K562 (cell line): ENCODE measurements around the gene MAP3K7CL. TPM values are rescaled to one million over a fixed set of nuclear protein-coding genes. Genes with fewer than 3 reads are reported as not detected.

Experiments
- ATAC-seq: fragments of 200-7000 bp; cut with Tn5 transposase; 3 replicates; pipeline ENCODE4 v1.9.1; 2020; ENCODE audit warnings: moderate library complexity
- Bru-seq: library from RNA; stranded (reverse); fragments of 400-500 nt; gene quantifications from one replicate; lab custom pipeline; 2021; lab: Mats Ljungman, UMichigan
- BruChase-seq, 2 experiments: library from RNA; stranded (reverse); fragments of 400-500 nt; gene quantifications; one replicate each; lab custom pipeline; 2021; lab: Mats Ljungman, UMichigan
- BruUV-seq: library from RNA; stranded (reverse); fragments of 400-500 nt; replicated peaks from 2 replicates; lab custom pipeline; 2021; lab: Mats Ljungman, UMichigan
- CTCF ChIA-PET: fragments of 300-600 bp; formaldehyde crosslinking; extraction: SDS; loops from one replicate; lab custom pipeline; 2021; ENCODE audit warnings: low intra/inter-chr PET ratio; lab: Yijun Ruan, JAX
- POLR2A ChIA-PET: fragments of 300-600, 350-650 bp; sonication (Branson Sonifier 250); formaldehyde crosslinking; extraction: SDS; loops from one replicate; lab custom pipeline; 2021; ENCODE audit warnings: antibody characterized with exemption, inconsistent platforms; lab: Yijun Ruan, JAX
- DNase-seq, 4 experiments: peaks; one replicate each; pipeline versions ENCODE4 v3.0.0 to v3.0.0-alpha.2; 2011 to 2018; ENCODE audit warnings: low spot score in 3 of 4, mixed read lengths in 3 of 4; ENCODE audit errors: extremely low read depth in 1 of 4
- FAIRE-seq: peaks from 2 replicates; lab custom pipeline; 2011; peaks lifted over from hg19 to GRCh38; lab: Jason Lieb, UNC
- H2AFZ ChIP-seq: 2 replicates; pipeline ENCODE4 v1.6.0; 2011; ENCODE audit warnings: low read depth, low read length, control low read depth, inconsistent platforms
- H3K27ac ChIP-seq: fragments of 200-600 bp; 3 replicates; pipeline ENCODE4 v1.8.0; 2011; ENCODE audit warnings: low read depth, mild to moderate bottlenecking, control low read depth, inconsistent platforms, low read length, moderate library complexity, mixed read lengths; ENCODE audit errors: extremely low read depth
- H3K27me3 ChIP-seq, 2 experiments: fragments of 300-600 bp in 1 of 2; 2 replicates in 1 of 2; 3 replicates in 1 of 2; pipeline versions ENCODE4 v1.6.0 to v1.8.0; 2011; ENCODE audit warnings: inconsistent platforms in 2 of 2, low read length in 2 of 2, mild to moderate bottlenecking in 1 of 2, mixed read lengths in 1 of 2, moderate library complexity in 1 of 2; ENCODE audit not compliant: control insufficient read depth in 2 of 2, insufficient read depth in 2 of 2
- H3K36me3 ChIP-seq: fragments of 300-600 bp; 3 replicates; pipeline ENCODE4 v1.8.0; 2011; ENCODE audit warnings: mild to moderate bottlenecking, low read length, inconsistent platforms; ENCODE audit not compliant: control insufficient read depth, insufficient read depth
- H3K4me1 ChIP-seq, 2 experiments: fragments of 200-600 bp in 1 of 2; replicated peaks in 1 of 2; 2 replicates in 1 of 2; 3 replicates in 1 of 2; pipeline versions ENCODE4 v1.5.1 to v1.8.0; 2011; ENCODE audit warnings: inconsistent platforms in 2 of 2, low read length in 2 of 2, mild to moderate bottlenecking in 1 of 2, mixed read lengths in 1 of 2, moderate library complexity in 1 of 2; ENCODE audit not compliant: control insufficient read depth in 2 of 2, insufficient read depth in 2 of 2
- H3K4me2 ChIP-seq: 2 replicates; pipeline ENCODE4 v1.6.1; 2011; ENCODE audit warnings: low read length, control low read depth, inconsistent platforms, mixed read lengths; ENCODE audit not compliant: insufficient read depth
- H3K4me3 ChIP-seq: fragments of 200-600 bp; sonication (generic), shearing (Covaris generic); 2 replicates; pipeline ENCODE4 v1.5.1; 2016; ENCODE audit warnings: control low read depth, inconsistent platforms
- H3K79me2 ChIP-seq: fragments of 200-600 bp; 3 replicates; pipeline ENCODE4 v1.8.0; 2011; ENCODE audit warnings: low read length, inconsistent platforms; ENCODE audit not compliant: control insufficient read depth, insufficient read depth
- H3K9ac ChIP-seq, 2 experiments: 2 replicates each; pipeline versions ENCODE4 v1.6.0 to v1.6.1; 2011; ENCODE audit warnings: low read depth in 2 of 2, low read length in 2 of 2, control low read depth in 1 of 2, inconsistent platforms in 1 of 2, mild to moderate bottlenecking in 1 of 2, mixed read lengths in 1 of 2; ENCODE audit not compliant: insufficient read depth in 1 of 2
- H3K9me1 ChIP-seq: one replicate; pipeline ENCODE4 v1.6.0; 2011; ENCODE audit warnings: inconsistent platforms, mild to moderate bottlenecking, low read length, moderate library complexity; ENCODE audit not compliant: control insufficient read depth, insufficient read depth
- H3K9me3 ChIP-seq: replicated peaks from 2 replicates; pipeline ENCODE4 v1.5.1; 2011; ENCODE audit warnings: low read depth, low read length, inconsistent platforms; ENCODE audit not compliant: control insufficient read depth, insufficient read depth
- H4K20me1 ChIP-seq: replicated peaks from 2 replicates; pipeline ENCODE4 v1.6.1; 2011; ENCODE audit warnings: low read length, inconsistent platforms, mixed read lengths; ENCODE audit not compliant: control insufficient read depth, insufficient read depth
- ARID1B ChIP-seq: fragments of 450-650 bp; IDR thresholded peaks from 2 replicates; pipeline ENCODE4 v1.6.1; 2016; ENCODE audit warnings: antibody characterized with exemption, mild to moderate bottlenecking, inconsistent platforms
- C11orf30 ChIP-seq: fragments of 450-650 bp; IDR thresholded peaks from 2 replicates; pipeline ENCODE4 v1.6.1; 2016; ENCODE audit warnings: low read depth, mild to moderate bottlenecking
- CBFA2T3 ChIP-seq: fragments of 450-650 bp; IDR thresholded peaks from 2 replicates; pipeline ENCODE4 v1.6.1; 2017
- ERF ChIP-seq: fragments of 450-650 bp; formaldehyde crosslinking; IDR thresholded peaks from 2 replicates; pipeline ENCODE4 v1.4.0; 2020; ENCODE audit warnings: mild to moderate bottlenecking, mixed read lengths
- FOSL1 ChIP-seq: fragments of 200-800 bp; sonication (Bioruptor generic); conservative IDR thresholded peaks from 2 replicates; pipeline ENCODE4 v1.6.1; 2016; ENCODE audit warnings: missing genetic modification characterization, missing compliant biosample characterization
- IFI16 ChIP-seq: fragments of 250-450 bp; sonication (Bioruptor Pico); IDR thresholded peaks from 2 replicates; pipeline ENCODE4 v2.1.2; 2022; ENCODE audit warnings: mild to moderate bottlenecking, inconsistent platforms
- KDM2B ChIP-seq: fragments of 250-450 bp; sonication (Bioruptor Pico); IDR thresholded peaks from 2 replicates; pipeline ENCODE4 v1.8.0; 2021; ENCODE audit warnings: mild to moderate bottlenecking, moderate library complexity
- MAFG ChIP-seq: fragments of 450-650 bp; conservative IDR thresholded peaks from 2 replicates; pipeline ENCODE4 v1.6.1; 2016; ENCODE audit warnings: missing genetic modification characterization, missing compliant biosample characterization
- NFE2 ChIP-seq: IDR thresholded peaks from 2 replicates; pipeline ENCODE4 v1.6.1; 2014; ENCODE audit warnings: antibody characterized with exemption, low read depth
- TEAD4 ChIP-seq, 2 experiments: sonication (generic) in 1 of 2; formaldehyde crosslinking in 1 of 2; IDR thresholded peaks; 2 replicates each; pipeline versions ENCODE4 v1.6.1 to v1.8.0; 2012 to 2022; ENCODE audit warnings: borderline replicate concordance in 1 of 2, inconsistent platforms in 1 of 2, low read length in 1 of 2, mild to moderate bottlenecking in 1 of 2, missing genetic modification reagents in 1 of 2
- ZNF316 ChIP-seq: fragments of 450-650 bp; IDR thresholded peaks from 2 replicates; pipeline ENCODE4 v1.6.1; 2016
- WGBS: fragments of 100-300 bp; shearing (Covaris generic); methylation state at CpG from one replicate; pipeline ENCODE4 v1.1.6; 2016; ENCODE audit warnings: low coverage, mixed read lengths; ENCODE audit not compliant: insufficient coverage; ENCODE audit errors: missing lambda C conversion rate; 5-methylcytosine and 5-hydroxymethylcytosine counted together
- in situ Hi-C: fragments of 300-500 bp; cut with MboI; formaldehyde crosslinking; loops from 4 replicates; pipeline ENCODE4 v1.15.0; 2018; ENCODE audit warnings: inconsistent platforms, mixed read lengths
- intact Hi-C: fragments of 100-400 bp; cut with micrococcal nuclease; formaldehyde crosslinking; loops from 2 replicates; pipeline ENCODE4 v1.14.2; 2022
- long read RNA-seq, 3 experiments: library from polyadenylated mRNA in 2 of 3; library from RNA in 1 of 3; unstranded in 2 of 3; stranded (forward) in 1 of 3; transcript quantifications; one replicate each; pipeline ENCODE4 v2.0.0, GENCODE V29; 2019 to 2022
- polyA minus RNA-seq, 3 experiments: library from RNA; depleted of rRNA, polyadenylated mRNA; stranded (reverse); fragments of >200 nt; gene quantifications; 2 replicates each; pipeline ENCODE4 v1.2.3, GENCODE V29; 2011
- polyA plus RNA-seq, 8 experiments: library from polyadenylated mRNA; depleted of rRNA in 4 of 8; stranded (reverse) in 5 of 8; unstranded in 3 of 8; fragments of >200 nt; fragmentation: Nextera tagmentation in 2 of 8; fragmentation: Illumina TruSeq in 1 of 8; extraction: Ambion mirVana in 2 of 8; extraction: Trizol in 1 of 8; gene quantifications; 2 replicates each; pipeline versions ENCODE4 v1.2.1 to v1.2.3, GENCODE V29; 2011 to 2014; ENCODE audit warnings: inconsistent platforms in 1 of 8, missing spikeins in 1 of 8
- total RNA-seq, 7 experiments: library from RNA; depleted of rRNA in 6 of 7; stranded (reverse); fragments of >200 nt in 6 of 7; fragmentation: Illumina TruSeq in 2 of 7; extraction: Trizol in 2 of 7; gene quantifications; 2 replicates each; pipeline versions ENCODE4 v1.2.1 to v1.2.3, GENCODE V29; 2011 to 2021; ENCODE audit warnings: low replicate concordance in 1 of 7

The MAP3K7CL gene, protein sequence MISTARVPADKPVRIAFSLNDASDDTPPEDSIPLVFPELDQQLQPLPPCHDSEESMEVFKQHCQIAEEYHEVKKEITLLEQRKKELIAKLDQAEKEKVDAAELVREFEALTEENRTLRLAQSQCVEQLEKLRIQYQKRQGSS
- total RNA-seq (2011; cell fraction: chromatin; rRNA removed; ENCODE audit: low replicate concordance): 0.14 TPM in 1 of 2 replicates, not detected in the other
- total RNA-seq (2011; cell fraction: nucleolus; rRNA removed): 0.50 TPM in 1 of 2 replicates, not detected in the other
- not detected in 2 replicates for total RNA-seq (2011; cell fraction: nucleoplasm; rRNA removed)
- total RNA-seq (2014; rRNA removed) (not detected in 2 replicates), total RNA-seq (2014; rRNA removed; fragmentation: Illumina TruSeq; extraction: Trizol) (not detected in 2 replicates), total RNA-seq (2015; rRNA removed; fragmentation: Illumina TruSeq; extraction: Trizol) (not detected in 2 replicates), total RNA-seq (2021) (0.13 TPM in 1 of 2 replicates, not detected in the other), polyA plus RNA-seq (2011; rRNA removed) (0.07 and 0.14 TPM in 2 replicates), polyA plus RNA-seq (2014; fragmentation: Illumina TruSeq; extraction: Trizol) (0.10 TPM in 1 of 2 replicates, not detected in the other), polyA plus RNA-seq (2014; fragmentation: Nextera tagmentation; extraction: Ambion mirVana) (under 1 TPM in 1 of 2 experiments, not detected in 1; 0.15 TPM), polyA plus RNA-seq (2014; rRNA removed) (0.13 TPM in 1 of 2 replicates, not detected in the other), polyA minus RNA-seq (2011; rRNA and poly(A)+ RNA removed) (not detected in 2 replicates), Bru-seq, nascent RNA (percentile 23 among the genes with signal in this experiment), BruChase-seq, experiment 1, labeled RNA remaining after a 2-hour chase (percentile 25 among the genes with signal in this experiment), BruChase-seq, experiment 2, labeled RNA remaining after a 6-hour chase (percentile 25 among the genes with signal in this experiment)
- 0.06 TPM in 1 of 2 replicates, not detected in the other for polyA plus RNA-seq (2011; cell fraction: cytosol; rRNA removed)
- polyA plus RNA-seq (2011; cell fraction: nucleus; rRNA removed): 0.32 TPM in 1 of 2 replicates, not detected in the other
- 0.04 and 0.12 TPM in 2 replicates for polyA plus RNA-seq (2012)
- polyA minus RNA-seq (2011; cell fraction: cytosol; rRNA and poly(A)+ RNA removed): not detected in 2 replicates
- not detected in 2 replicates for polyA minus RNA-seq (2011; cell fraction: nucleus; rRNA and poly(A)+ RNA removed)
- long read RNA-seq, experiment 1: 0 reads
- long read RNA-seq, experiment 2: 0 reads
- long read RNA-seq, experiment 3: 0 reads

DNA sequence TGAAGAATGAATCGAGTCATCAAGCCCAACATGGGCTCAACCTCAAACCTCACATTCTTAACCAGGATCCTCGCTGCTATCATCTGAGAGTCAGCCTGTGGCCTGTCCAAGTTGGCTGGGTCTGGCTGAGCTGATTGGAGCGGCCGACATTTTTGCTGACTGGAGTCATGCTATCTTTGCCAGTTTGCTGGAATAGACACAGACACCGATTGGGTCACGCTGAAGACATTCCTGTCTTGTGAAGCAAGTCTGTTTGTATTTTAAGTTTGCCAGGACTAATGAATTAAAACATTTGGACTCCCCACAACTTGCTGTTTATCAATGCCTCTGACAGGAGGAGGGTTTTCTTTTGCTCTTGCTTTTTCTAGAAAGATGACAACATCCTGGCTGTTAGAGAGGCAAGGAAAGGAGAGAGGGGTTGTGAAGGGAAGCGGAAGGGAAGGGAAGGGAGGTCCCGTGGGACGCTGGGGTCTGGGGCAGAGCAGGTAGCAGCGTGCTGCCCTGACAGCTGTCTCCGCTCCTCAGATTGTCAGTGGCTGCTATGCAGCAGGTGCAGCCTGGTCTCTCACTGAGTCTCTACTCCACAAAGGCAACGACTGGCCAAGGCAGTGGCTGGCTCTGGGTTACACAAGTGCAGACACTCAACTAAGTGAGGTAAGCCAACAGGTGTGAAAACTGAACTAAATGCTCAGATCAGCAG is at the start of gene MAP3K7CL:
Gene MAP3K7CL, plus strand, starts transcription at position 375 of the 700 bp plus-strand sequence. CDS start 2,701 bp downstream, outside the sequence.
- no peak within 1 kb of the TSS for H3K4me2 ChIP-seq
- FAIRE-seq: no peak
- intact Hi-C loops (no loop called here), in situ Hi-C loops (no loop called here)
- WGBS: 0% methylated on average over 9 of the region's 12 CpGs
- H2AFZ ChIP-seq: no peak within 1 kb of the TSS
- H3K36me3 ChIP-seq: no peaks in the 10 kb centered on the region
- H4K20me1 ChIP-seq: no peaks in the 10 kb centered on the region
- POLR2A ChIA-PET: no interaction called here
- no peaks in the 10 kb centered on the region for H3K9me1 ChIP-seq
- peak; percentile 60 for ATAC-seq
- H3K27me3 ChIP-seq: peaks cover 21 to 25% of the 10 kb centered on the region in 2 experiments; a peak in 4 of 5 replicates
- DNase-seq: peak in 1 of 4 experiments; percentile 37
- no peaks in the 10 kb centered on the region for H3K79me2 ChIP-seq
- H3K4me1 ChIP-seq: no peaks in the 10 kb centered on the region
- CTCF ChIA-PET: no interaction called here
- no peak within 1 kb of the TSS for H3K4me3 ChIP-seq
- H3K9ac ChIP-seq: no peak within 1 kb of the TSS
- H3K9me3 ChIP-seq: no peaks in the 10 kb centered on the region
- no TSS peak for BruUV-seq
- H3K27ac ChIP-seq: no peak within 1 kb of the TSS
- TF ChIP-seq ZNF316 (peak; percentile 56; the same call in 1 of the 2 replicates), ARID1B (0 out of 2 replicates have a peak, but pooled peaks have one; percentile 25), TEAD4 (IDR thresholded peaks at IDR 0.05; ENCODE audit: low read length) (peak; percentile 44; the same call in 1 of the 2 replicates), TEAD4 (CRISPR knock-in tag; IDR thresholded peaks at IDR 0.05; ENCODE audit: borderline replicate concordance) (no peak), KDM2B (CRISPR knock-in tag) (no peak), IFI16 (CRISPR knock-in tag) (no peak), MAFG (tag) (peak; percentile 44; the same call in 1 of the 2 replicates), C11orf30 (peak; percentile 24; the same call in 1 of the 2 replicates), FOSL1 (tag) (peak; percentile 28; the same call in 1 of the 2 replicates), ERF (no peak), CBFA2T3 (peak; percentile 65), NFE2 (0 out of 2 replicates have a peak, but pooled peaks have one; percentile 22)
